ENCODE results near the gene BAIAP2.

DNA sequence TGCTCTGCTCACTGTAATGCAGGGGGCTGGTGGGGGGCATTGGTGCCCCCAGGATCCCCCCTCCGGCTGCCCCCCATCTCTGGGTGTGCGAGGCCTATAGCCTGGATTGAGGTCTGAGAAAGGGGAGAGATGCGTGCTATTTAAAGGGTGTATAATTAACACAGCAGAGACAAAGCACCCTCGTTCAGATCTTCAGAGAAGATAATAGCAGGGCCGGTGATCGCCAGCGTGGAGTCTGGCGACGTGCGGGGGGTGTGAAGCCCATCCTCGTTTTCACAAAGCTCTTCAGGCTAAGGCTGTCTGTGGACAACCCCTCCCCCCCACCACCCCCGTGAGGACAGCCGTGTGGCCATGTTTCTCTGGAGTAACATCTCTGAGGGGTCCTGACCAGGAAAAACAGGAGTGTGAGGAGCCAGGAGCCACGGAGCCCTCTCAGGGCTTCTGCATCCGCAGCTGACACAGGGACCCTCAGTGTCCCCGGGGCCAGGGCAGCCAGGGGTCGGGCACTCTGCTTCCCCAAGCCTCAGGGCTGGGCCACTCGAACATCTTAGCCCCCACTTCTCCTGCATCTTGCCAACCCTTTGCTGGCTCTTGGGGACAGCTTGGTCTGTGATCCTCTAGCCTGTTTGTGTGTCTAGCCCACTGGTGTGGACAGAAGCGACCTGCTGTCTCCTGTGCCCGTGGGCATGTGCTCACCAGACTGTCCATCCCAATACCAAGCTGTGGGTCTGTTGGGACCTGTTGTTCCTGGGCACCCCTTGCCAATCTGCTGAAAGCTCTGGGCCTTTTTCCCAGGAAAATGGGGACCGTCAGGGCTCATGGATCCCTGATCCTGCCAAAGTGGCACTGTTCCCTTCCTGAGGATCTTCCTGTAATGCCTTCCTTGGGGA is 58.9 kb downstream of the BAIAP2 start:
- no peak for TF ChIP-seq EZH2 (IDR thresholded peaks at IDR 0.05; ENCODE audit: borderline replicate concordance, low read length)
- TF ChIP-seq, protein P1, sequence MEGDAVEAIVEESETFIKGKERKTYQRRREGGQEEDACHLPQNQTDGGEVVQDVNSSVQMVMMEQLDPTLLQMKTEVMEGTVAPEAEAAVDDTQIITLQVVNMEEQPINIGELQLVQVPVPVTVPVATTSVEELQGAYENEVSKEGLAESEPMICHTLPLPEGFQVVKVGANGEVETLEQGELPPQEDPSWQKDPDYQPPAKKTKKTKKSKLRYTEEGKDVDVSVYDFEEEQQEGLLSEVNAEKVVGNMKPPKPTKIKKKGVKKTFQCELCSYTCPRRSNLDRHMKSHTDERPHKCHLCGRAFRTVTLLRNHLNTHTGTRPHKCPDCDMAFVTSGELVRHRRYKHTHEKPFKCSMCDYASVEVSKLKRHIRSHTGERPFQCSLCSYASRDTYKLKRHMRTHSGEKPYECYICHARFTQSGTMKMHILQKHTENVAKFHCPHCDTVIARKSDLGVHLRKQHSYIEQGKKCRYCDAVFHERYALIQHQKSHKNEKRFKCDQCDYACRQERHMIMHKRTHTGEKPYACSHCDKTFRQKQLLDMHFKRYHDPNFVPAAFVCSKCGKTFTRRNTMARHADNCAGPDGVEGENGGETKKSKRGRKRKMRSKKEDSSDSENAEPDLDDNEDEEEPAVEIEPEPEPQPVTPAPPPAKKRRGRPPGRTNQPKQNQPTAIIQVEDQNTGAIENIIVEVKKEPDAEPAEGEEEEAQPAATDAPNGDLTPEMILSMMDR (conservative IDR thresholded peaks at IDR 0.05 in 1 of 2, IDR thresholded peaks at IDR 0.05 in 1 of 2; ENCODE audit: extremely low read depth in 1 of 2, insufficient read depth in 1 of 2, low read depth in 1 of 2, low read length in 2 of 2), result no peak
